ENCODE results near the gene PLK1. TPM values are rescaled to one million over a fixed set of nuclear protein-coding genes. Genes with fewer than 3 reads are reported as not detected.

PLK1 gene
- total RNA-seq: 119 and 123 TPM in 2 replicates

GRCh38 chr16:23678430-23679273, at the start of gene PLK1:
PLK1 (plus strand) TSS chr16:23678889; CDS start chr16:23678933, 44 bp downstream.

DNA sequence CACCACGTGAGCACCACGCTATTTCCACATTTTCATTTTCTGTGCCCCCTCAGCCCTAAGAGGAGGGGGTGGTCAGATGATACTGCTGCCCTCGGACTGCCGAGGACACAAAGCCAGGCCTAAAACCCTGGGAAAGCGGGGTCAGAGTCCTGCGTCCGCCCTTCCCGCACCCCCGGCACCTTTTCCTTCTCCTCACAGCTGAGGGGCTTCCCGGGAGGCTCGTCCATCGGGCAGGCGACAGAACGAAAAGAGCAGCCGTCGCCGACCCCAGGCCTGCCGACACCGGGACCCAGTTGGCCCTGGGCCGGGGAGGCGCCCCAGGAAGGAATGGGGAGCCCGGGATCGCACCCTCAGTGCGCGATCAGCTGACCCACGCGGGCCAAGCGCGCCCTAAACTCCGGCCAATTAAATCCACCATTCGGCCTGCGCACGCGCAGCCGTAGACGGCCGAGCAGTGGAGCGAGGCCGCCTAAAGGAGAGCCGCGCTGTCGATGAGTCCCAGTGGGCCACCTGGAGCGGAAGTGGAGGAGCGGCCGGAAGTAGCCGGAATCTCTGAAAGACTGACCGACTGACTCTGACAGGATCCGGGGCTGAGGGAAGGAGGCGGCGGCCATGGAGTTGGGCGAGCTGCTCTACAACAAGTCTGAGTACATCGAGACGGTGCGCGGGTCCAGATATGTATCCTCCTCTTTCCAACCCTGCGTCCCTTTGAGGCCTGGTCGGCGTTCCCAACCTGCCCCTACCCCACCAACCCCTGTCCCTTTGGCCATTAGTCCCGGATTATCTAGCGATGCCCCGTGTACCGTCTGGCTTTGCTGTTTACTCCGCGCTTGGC, 37.5 kb upstream of the PLK1 start, which contains the start of the genes DCTN5 and PALB2:
Gene DCTN5, plus strand, starts transcription at position 536 of the 835 bp plus-strand sequence. Its CDS starts 77 bp downstream, at position 613.
Gene PALB2, minus strand, starts transcription at position 380 of the 835 bp plus-strand sequence. Its CDS starts 153 bp downstream, at position 227.

DNA sequence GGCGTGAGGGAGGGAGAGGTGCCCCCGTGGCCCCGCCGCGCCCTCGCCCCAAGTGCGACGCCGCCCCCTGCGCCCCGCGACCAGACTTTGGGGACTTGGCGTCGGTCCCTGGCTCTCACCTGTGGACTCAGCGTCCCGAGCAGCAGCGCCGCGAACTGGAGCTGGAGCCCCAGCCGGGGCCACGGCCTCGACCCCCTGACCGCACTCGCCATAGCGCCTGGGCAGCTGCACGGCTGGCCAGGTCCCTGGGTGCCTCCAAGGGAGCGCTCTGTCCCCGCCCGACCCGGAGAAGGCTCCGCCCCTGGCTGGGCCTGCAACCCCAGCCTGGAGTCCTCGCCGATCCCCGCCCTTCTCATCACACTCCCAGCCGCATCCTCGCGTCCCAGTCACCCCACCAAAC, 34.3 kb downstream of the PLK1 start, which contains the start of gene ERN2:
Gene ERN2, minus strand, starts transcription at position 247 of the 400 bp plus-strand sequence. Its CDS starts 35 bp downstream, at position 212.

Other genes with a start within 250 kb of the PLK1 start
- 14.6 and 15.5 TPM in 2 replicates for gene COG7, start 225.7 kb upstream of the PLK1 start, total RNA-seq
- 9.8 and 10.9 TPM in 2 replicates for gene GGA2, start 168.4 kb upstream of the PLK1 start, total RNA-seq
- gene EARS2, start 121.5 kb upstream of the PLK1 start, total RNA-seq: 20.2 and 24.7 TPM in 2 replicates
- gene UBFD1, start 121.2 kb upstream of the PLK1 start, total RNA-seq: 93.5 and 101 TPM in 2 replicates
- 186 and 214 TPM in 2 replicates for gene NDUFAB1, start 82.6 kb upstream of the PLK1 start, total RNA-seq
- 5.9 and 6.6 TPM in 2 replicates for gene PALB2, start 37.6 kb upstream of the PLK1 start, total RNA-seq
- gene DCTN5, start 37.4 kb upstream of the PLK1 start, total RNA-seq: 27.6 and 30.4 TPM in 2 replicates
- gene ERN2, start 34.3 kb downstream of the PLK1 start, total RNA-seq: 0.45 TPM in 1 of 2 replicates, not detected in the other
- not detected in 2 replicates for gene CHP2, start 76.1 kb downstream of the PLK1 start, total RNA-seq
- gene PRKCB, start 157.1 kb downstream of the PLK1 start, total RNA-seq: not detected in 2 replicates

Data from bronchus fibroblast of lung (primary cell).